VCaP (cell line): Measurements from ENCODE around the gene ZFX.

Experiments used
- H3K27ac ChIP-seq: fragments of 450-650 bp; 2 replicates; pipeline ENCODE4 v1.5.1; 2017
- CTCF ChIP-seq: fragments of 450-650 bp; conservative IDR thresholded peaks from 2 replicates; pipeline ENCODE4 v1.5.1; 2017; ENCODE audit warnings: mild to moderate bottlenecking, moderate library complexity

Gene ZFX

GRCh38 chrX:24147165-24147564, 2.4 kb upstream of the ZFX start:
- no peak for TF ChIP-seq CTCF
- H3K27ac ChIP-seq, result peak overlapping the region; percentile 99

GRCh38 chrX:24148121-24148520, 1.4 kb upstream of the ZFX start:
- TF ChIP-seq CTCF, result no peak
- H3K27ac ChIP-seq, result peak overlapping the region; percentile 99

- TF ChIP-seq CTCF, result no peak
- peak overlapping the region; percentile 99 for H3K27ac ChIP-seq
These were observed 786 bp upstream of the ZFX start for GRCh38 chrX:24148535-24149350.

GRCh38 chrX:24150051-24150790, 692 bp downstream of the ZFX start:
- peak; percentile 54 for TF ChIP-seq CTCF

GRCh38 chrX:24150898-24151297, 1.4 kb downstream of the ZFX start:
- TF ChIP-seq CTCF, result no peak
- H3K27ac ChIP-seq, result peak overlapping the region; percentile 99

More at GRCh38 chrX:24150051-24150790, 692 bp downstream of the ZFX start:
- peak overlapping the region; percentile 99 for H3K27ac ChIP-seq

- peak overlapping the region; percentile 99 for H3K27ac ChIP-seq
- TF ChIP-seq CTCF, result no peak
These were observed 2.0 kb downstream of the ZFX start for GRCh38 chrX:24151513-24151912.

- H3K27ac ChIP-seq, result peak overlapping the region; percentile 99
- TF ChIP-seq CTCF, result no peak
These were observed 3.8 kb downstream of the ZFX start for GRCh38 chrX:24153178-24153795.
